ENCODE results near the gene ATE1. TPM values are rescaled to one million over a fixed set of nuclear protein-coding genes. Genes with fewer than 3 reads are reported as not detected.
"Not testable (repeated sequence)": the region's sequence is repeated elsewhere in the genome, so short reads cannot be mapped to it uniquely, and the experiment has no call there.

ATE1 gene
- polyA plus RNA-seq, 1 donor, result 18.6 TPM

GRCh38 chr10:121791761-121792160 lies 136.1 kb downstream of the ATE1 start:
- no peak for DNase-seq (ENCODE audit: low read depth)

- DNase-seq (ENCODE audit: low read depth), result no peak
These were observed 139.1 kb downstream of the ATE1 start for GRCh38 chr10:121788717-121789116.

- DNase-seq (ENCODE audit: low read depth), result no peak
These were observed 139.7 kb downstream of the ATE1 start for GRCh38 chr10:121788115-121788514.

GRCh38 chr10:121787169-121787568 lies 140.7 kb downstream of the ATE1 start:
- DNase-seq (ENCODE audit: low read depth), result no peak

- no peak for DNase-seq (ENCODE audit: low read depth)
These were observed 144.0 kb downstream of the ATE1 start for GRCh38 chr10:121783782-121784372.

GRCh38 chr10:121781101-121781500 lies 146.7 kb downstream of the ATE1 start:
- no peak for DNase-seq (ENCODE audit: low read depth)

GRCh38 chr10:121774813-121775212 lies 153.0 kb downstream of the ATE1 start:
- DNase-seq (ENCODE audit: low read depth), result no peak

GRCh38 chr10:121774404-121774803 lies 153.4 kb downstream of the ATE1 start:
- no peak for DNase-seq (ENCODE audit: low read depth)

GRCh38 chr10:121772884-121773283 lies 154.9 kb downstream of the ATE1 start:
- no peak for DNase-seq (ENCODE audit: low read depth)

GRCh38 chr10:121772406-121772805 lies 155.4 kb downstream of the ATE1 start:
- DNase-seq (ENCODE audit: low read depth), result no peak

GRCh38 chr10:121771966-121772365 lies 155.9 kb downstream of the ATE1 start:
- DNase-seq (ENCODE audit: low read depth), result no peak

GRCh38 chr10:121766426-121766825 lies 161.4 kb downstream of the ATE1 start:
- no peak for DNase-seq (ENCODE audit: low read depth)

- no peak for DNase-seq (ENCODE audit: low read depth)
These were observed 162.6 kb downstream of the ATE1 start for GRCh38 chr10:121765204-121765603.

- no peak for DNase-seq (ENCODE audit: low read depth)
These were observed 163.4 kb downstream of the ATE1 start for GRCh38 chr10:121764233-121764942.

- DNase-seq (ENCODE audit: low read depth), result not testable (repeated sequence)
These were observed 170.6 kb downstream of the ATE1 start for GRCh38 chr10:121757241-121757640.

GRCh38 chr10:121755496-121755895 lies 172.3 kb downstream of the ATE1 start:
- not testable (repeated sequence) for DNase-seq (ENCODE audit: low read depth)

GRCh38 chr10:121754666-121755065 lies 173.2 kb downstream of the ATE1 start:
- no peak for DNase-seq (ENCODE audit: low read depth)

- DNase-seq (ENCODE audit: low read depth), result no peak
These were observed 173.9 kb downstream of the ATE1 start for GRCh38 chr10:121753726-121754476.

GRCh38 chr10:121751191-121751760 lies 176.6 kb downstream of the ATE1 start:
- no peak for DNase-seq (ENCODE audit: low read depth)

GRCh38 chr10:121747163-121747775 lies 180.6 kb downstream of the ATE1 start:
- DNase-seq (ENCODE audit: low read depth), result no peak

- no peak for DNase-seq (ENCODE audit: low read depth)
These were observed 186.5 kb downstream of the ATE1 start for GRCh38 chr10:121741248-121741792.

- no peak for DNase-seq (ENCODE audit: low read depth)
These were observed 187.8 kb downstream of the ATE1 start for GRCh38 chr10:121740069-121740468.
